A549 (cell line): ENCODE measurements around the gene CCSER1. TPM values are rescaled to one million over a fixed set of nuclear protein-coding genes. Genes with fewer than 3 reads are reported as not detected.

Experiments
- ATAC-seq, 2 experiments: fragments of 200-7000 bp in 1 of 2; fragments of >200 bp in 1 of 2; cut with Nextera tagmentation in 1 of 2; cut with Tn5 transposase in 1 of 2; 3 replicates each; pipeline versions ENCODE4 v1.8.0 to v1.9.1; 2018 to 2020; ENCODE audit warnings: mild to moderate bottlenecking in 1 of 2, moderate library complexity in 1 of 2
- CTCF ChIA-PET: fragments of 300-600 bp; sonication (Branson Sonifier 250); formaldehyde crosslinking; extraction: SDS; loops from one replicate; lab custom pipeline; 2021; ENCODE audit warnings: antibody characterized with exemption, inconsistent platforms; lab: Yijun Ruan, JAX
- POLR2A ChIA-PET: fragments of 350-600 bp; formaldehyde crosslinking; extraction: SDS; loops from one replicate; lab custom pipeline; 2021; ENCODE audit warnings: antibody characterized with exemption, inconsistent platforms; lab: Yijun Ruan, JAX
- DNase-seq, 2 experiments: peaks; one replicate each; pipeline versions ENCODE4 v3.0.0 to v3.0.0-alpha.2; 2011 to 2016; ENCODE audit warnings: low read depth in 1 of 2, low spot score in 1 of 2
- FAIRE-seq: peaks from 2 replicates; lab custom pipeline; 2011; peaks lifted over from hg19 to GRCh38; lab: Jason Lieb, UNC
- H3K27ac ChIP-seq, 2 experiments: fragments of >200 bp; sonication (Bioruptor Twin); formaldehyde crosslinking; 3 replicates each; pipeline ENCODE4 v1.5.1; 2016 to 2017
- H3K4me1 ChIP-seq: fragments of >200 bp; sonication (Bioruptor Twin); formaldehyde crosslinking; 3 replicates; pipeline ENCODE4 v1.6.1; 2016
- H3K4me2 ChIP-seq: fragments of >200 bp; sonication (Bioruptor Twin); formaldehyde crosslinking; 3 replicates; pipeline ENCODE4 v1.6.1; 2016
- H3K4me3 ChIP-seq: fragments of >200 bp; sonication (Bioruptor Twin); formaldehyde crosslinking; 3 replicates; pipeline ENCODE4 v1.5.1; 2016
- H3K9me3 ChIP-seq: fragments of >200 bp; sonication (Bioruptor Twin); formaldehyde crosslinking; 3 replicates; pipeline ENCODE4 v1.6.1; 2016
- CEBPB ChIP-seq, 2 experiments: fragments of >200 bp in 1 of 2; sonication (Bioruptor Twin) in 1 of 2; formaldehyde crosslinking in 1 of 2; IDR thresholded peaks; 2 replicates each; pipeline ENCODE4 v1.6.1; 2012 to 2016
- CHD2 ChIP-seq: fragments of 150-350 bp; IDR thresholded peaks from 2 replicates; pipeline ENCODE4 v1.6.1; 2014; ENCODE audit warnings: low read length; ENCODE audit not compliant: partially characterized antibody
- EHMT2 ChIP-seq: fragments of 200-600 bp; sonication (generic); IDR thresholded peaks from 2 replicates; pipeline ENCODE4 v1.6.1; 2016; ENCODE audit warnings: antibody characterized with exemption, low read depth, mild to moderate bottlenecking, moderate library complexity
- ESRRA ChIP-seq: fragments of 150-350 bp; IDR thresholded peaks from 2 replicates; pipeline ENCODE4 v1.6.1; 2014; ENCODE audit warnings: mild to moderate bottlenecking, low read length, borderline replicate concordance
- HEYL ChIP-seq: fragments of 250-450 bp; sonication (Bioruptor Pico); IDR thresholded peaks from 2 replicates; pipeline ENCODE4 v1.8.0; 2021; ENCODE audit warnings: mild to moderate bottlenecking, moderate library complexity
- KDM5A ChIP-seq: fragments of 200-600 bp; sonication (generic); IDR thresholded peaks from 2 replicates; pipeline ENCODE4 v1.6.1; 2016; ENCODE audit warnings: antibody characterized with exemption, mild to moderate bottlenecking
- PHF8 ChIP-seq: fragments of 200-600 bp; sonication (generic); IDR thresholded peaks from 2 replicates; pipeline ENCODE4 v1.6.1; 2016; ENCODE audit warnings: low read depth, mild to moderate bottlenecking, antibody characterized with exemption, moderate library complexity, borderline replicate concordance
- RAD21 ChIP-seq, 2 experiments: fragments of >200 bp in 1 of 2; sonication (Bioruptor Twin) in 1 of 2; formaldehyde crosslinking in 1 of 2; IDR thresholded peaks in 1 of 2; conservative IDR thresholded peaks in 1 of 2; 2 replicates in 1 of 2; 3 replicates in 1 of 2; pipeline ENCODE4 v1.6.1; 2012 to 2018; ENCODE audit warnings: inconsistent platforms in 1 of 2
- RFX5 ChIP-seq: fragments of 450-650 bp; IDR thresholded peaks from 2 replicates; pipeline ENCODE4 v1.7.1; 2014; ENCODE audit warnings: antibody characterized with exemption, mild to moderate bottlenecking, moderate library complexity
- SREBF2 ChIP-seq: fragments of 450-650 bp; IDR thresholded peaks from 2 replicates; pipeline ENCODE4 v1.6.1; 2014; ENCODE audit warnings: mild to moderate bottlenecking, moderate library complexity
- TP53 ChIP-seq: fragments of 250-450 bp; sonication (Bioruptor Pico); IDR thresholded peaks from 2 replicates; pipeline ENCODE4 v1.5.0; 2021; ENCODE audit warnings: mild to moderate bottlenecking, moderate library complexity
- ZFP36 ChIP-seq: fragments of 450-650 bp; IDR thresholded peaks from 2 replicates; pipeline ENCODE4 v1.6.1; 2014; ENCODE audit warnings: borderline replicate concordance; ENCODE audit not compliant: partially characterized antibody
- ZSCAN20 ChIP-seq: fragments of 250-450 bp; sonication (Bioruptor Pico); IDR thresholded peaks from 2 replicates; pipeline ENCODE4 v1.8.0; 2022; ENCODE audit warnings: mild to moderate bottlenecking, moderate library complexity
- whole genome bisulfite sequencing: methylation state at CpG from one replicate; pipeline ENCODE4 v1.1.6; 2017; ENCODE audit errors: missing lambda C conversion rate; 5-methylcytosine and 5-hydroxymethylcytosine counted together
- polyA plus RNA-seq, 4 experiments: library from polyadenylated mRNA; depleted of rRNA in 3 of 4; stranded (reverse); fragments of >200 nt; fragmentation: RNase III in 1 of 4; extraction: RNeasy Plus Mini Kit Qiagen cat#74134 plus additional on column Dnase treatment in 1 of 4; gene quantifications; 2 replicates in 3 of 4; 3 replicates in 1 of 4; pipeline ENCODE4 v1.2.3, GENCODE V29; 2011 to 2017
- TF ChIP-seq, protein P1 (sequence below): IDR thresholded peaks from 2 replicates; pipeline ENCODE4 v1.6.1; 2012
- TF ChIP-seq, protein P2 (sequence below): fragments of >200 bp; sonication (Bioruptor Twin); formaldehyde crosslinking; IDR thresholded peaks from 3 replicates; pipeline ENCODE4 v1.6.1; 2016
- TF ChIP-seq, protein P3 (sequence below): IDR thresholded peaks from 2 replicates; pipeline ENCODE4 v1.6.1; 2012
- TF ChIP-seq, protein P4 (sequence below): fragments of 250-450 bp; sonication (Bioruptor Pico); IDR thresholded peaks from 2 replicates; pipeline ENCODE4 v1.5.0; 2021; ENCODE audit warnings: mild to moderate bottlenecking, moderate library complexity, borderline replicate concordance

The CCSER1 gene
- polyA plus RNA-seq, 2 of the 4 experiments (the other 2 are of a cell fraction): 0.06 TPM; not detected in 1

DNA sequence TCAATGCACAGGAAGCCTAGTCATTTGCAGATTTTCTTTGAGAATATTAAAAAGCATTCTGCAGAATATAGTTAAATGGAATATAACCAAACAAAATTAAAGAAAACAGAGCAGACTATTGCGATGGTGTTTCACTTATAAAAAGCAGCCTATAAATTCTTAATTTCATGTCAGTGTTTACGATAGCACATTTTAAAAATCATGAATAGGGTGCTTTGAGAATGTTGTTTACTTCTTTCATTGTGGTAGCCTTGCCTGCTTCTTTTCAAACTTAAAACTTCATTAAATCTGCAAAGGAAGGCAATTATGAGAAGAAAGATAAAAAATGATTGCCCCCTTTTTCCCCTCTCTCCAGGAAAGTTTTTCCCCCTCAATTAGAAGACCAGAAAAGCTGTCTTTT is 748.6 kb downstream of the CCSER1 start:
- no peak overlapping the region for H3K4me3 ChIP-seq
- H3K4me2 ChIP-seq: no peak overlapping the region
- no peak for TF ChIP-seq ESRRA
- no peak for TF ChIP-seq ZFP36
- TF ChIP-seq HEYL: no peak
- TF ChIP-seq KDM5A: no peak
- TF ChIP-seq, protein P1, sequence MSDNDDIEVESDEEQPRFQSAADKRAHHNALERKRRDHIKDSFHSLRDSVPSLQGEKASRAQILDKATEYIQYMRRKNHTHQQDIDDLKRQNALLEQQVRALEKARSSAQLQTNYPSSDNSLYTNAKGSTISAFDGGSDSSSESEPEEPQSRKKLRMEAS: no peak
- TF ChIP-seq CHD2: no peak
- no peak for TF ChIP-seq TP53 (CRISPR knock-in tag)
- no peak for TF ChIP-seq ZSCAN20 (CRISPR knock-in tag)
- TF ChIP-seq, protein P2, sequence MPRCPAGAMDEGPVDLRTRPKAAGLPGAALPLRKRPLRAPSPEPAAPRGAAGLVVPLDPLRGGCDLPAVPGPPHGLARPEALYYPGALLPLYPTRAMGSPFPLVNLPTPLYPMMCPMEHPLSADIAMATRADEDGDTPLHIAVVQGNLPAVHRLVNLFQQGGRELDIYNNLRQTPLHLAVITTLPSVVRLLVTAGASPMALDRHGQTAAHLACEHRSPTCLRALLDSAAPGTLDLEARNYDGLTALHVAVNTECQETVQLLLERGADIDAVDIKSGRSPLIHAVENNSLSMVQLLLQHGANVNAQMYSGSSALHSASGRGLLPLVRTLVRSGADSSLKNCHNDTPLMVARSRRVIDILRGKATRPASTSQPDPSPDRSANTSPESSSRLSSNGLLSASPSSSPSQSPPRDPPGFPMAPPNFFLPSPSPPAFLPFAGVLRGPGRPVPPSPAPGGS: no peak
- TF ChIP-seq, all 56 proteins: peak for 0
- Histone ChIP-seq H3K27ac (no peak overlapping the region), H3K4me1 (no peaks in the 10 kb centered on the region), H3K9me3 (no peaks in the 10 kb centered on the region)
- ATAC-seq (no peak), FAIRE-seq (no peak), DNase-seq (no peak)
- 54% methylated on average over 2 of the region's 2 CpGs for WGBS
- POLR2A ChIA-PET: no interaction called here
- CTCF ChIA-PET: no interaction called here

DNA sequence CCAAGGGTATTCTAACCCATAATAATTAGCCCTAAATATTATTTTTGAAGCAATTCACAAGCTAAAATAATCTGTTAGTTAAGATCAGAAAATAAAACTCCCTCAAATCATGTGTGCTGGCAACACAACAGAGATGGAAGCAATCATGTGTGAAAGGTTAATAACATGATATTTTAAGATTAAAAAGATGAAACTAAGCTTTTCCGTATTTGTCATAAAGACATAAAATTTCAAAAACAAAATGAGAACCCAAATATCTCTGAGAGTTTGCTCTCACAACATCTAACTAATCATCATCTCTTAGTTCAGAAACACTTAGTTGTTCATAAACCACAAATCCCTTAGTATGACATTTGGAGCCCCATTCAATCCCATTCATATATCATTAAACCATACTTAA is 749.1 kb downstream of the CCSER1 start:
- POLR2A ChIA-PET: no interaction called here
- Histone ChIP-seq H3K9me3 (no peaks in the 10 kb centered on the region), H3K4me1 (no peaks in the 10 kb centered on the region)

DNA sequence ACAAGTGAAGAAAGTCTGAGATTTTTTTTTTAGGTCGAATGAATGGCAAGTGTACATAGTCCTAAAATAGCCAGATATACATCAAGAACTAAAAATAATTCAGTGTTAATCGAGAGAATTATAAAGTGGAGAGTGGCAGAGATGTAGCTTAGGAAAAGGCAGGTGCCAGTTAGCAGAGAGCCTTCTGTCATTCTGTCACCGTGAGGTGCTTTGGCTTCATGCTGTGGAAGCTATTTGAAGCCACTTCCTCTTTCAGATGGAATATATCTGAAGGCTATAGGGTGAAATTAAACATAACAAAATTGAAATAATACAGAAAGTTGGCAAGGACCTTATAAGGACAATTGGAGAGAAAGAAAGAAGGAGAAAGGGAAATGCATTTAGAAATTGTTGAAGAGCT is 756.3 kb downstream of the CCSER1 start:
- FAIRE-seq (no peak), ATAC-seq (no peak), DNase-seq (no peak)
- H3K9me3 ChIP-seq: no peaks in the 10 kb centered on the region
- 17% methylated on average over 3 of the region's 3 CpGs for WGBS
- no peak overlapping the region for H3K27ac ChIP-seq
- no peak overlapping the region for H3K4me3 ChIP-seq
- TF ChIP-seq PHF8 (no peak), RAD21 (conservative IDR thresholded peaks at IDR 0.05 in 1 of 2, IDR thresholded peaks at IDR 0.05 in 1 of 2) (no peak), SREBF2 (no peak), EHMT2 (no peak), RFX5 (no peak)
- TF ChIP-seq, protein P3, sequence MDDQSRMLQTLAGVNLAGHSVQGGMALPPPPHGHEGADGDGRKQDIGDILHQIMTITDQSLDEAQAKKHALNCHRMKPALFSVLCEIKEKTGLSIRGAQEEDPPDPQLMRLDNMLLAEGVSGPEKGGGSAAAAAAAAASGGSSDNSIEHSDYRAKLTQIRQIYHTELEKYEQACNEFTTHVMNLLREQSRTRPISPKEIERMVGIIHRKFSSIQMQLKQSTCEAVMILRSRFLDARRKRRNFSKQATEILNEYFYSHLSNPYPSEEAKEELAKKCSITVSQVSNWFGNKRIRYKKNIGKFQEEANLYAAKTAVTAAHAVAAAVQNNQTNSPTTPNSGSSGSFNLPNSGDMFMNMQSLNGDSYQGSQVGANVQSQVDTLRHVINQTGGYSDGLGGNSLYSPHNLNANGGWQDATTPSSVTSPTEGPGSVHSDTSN: no peak
- H3K4me2 ChIP-seq: no peak overlapping the region
- no peaks in the 10 kb centered on the region for H3K4me1 ChIP-seq
- CTCF ChIA-PET: no interaction called here
- POLR2A ChIA-PET: no interaction called here

More for the DNA sequence above, 749.1 kb downstream of the CCSER1 start:
- H3K27ac ChIP-seq: no peak overlapping the region
- TF ChIP-seq, protein P4, sequence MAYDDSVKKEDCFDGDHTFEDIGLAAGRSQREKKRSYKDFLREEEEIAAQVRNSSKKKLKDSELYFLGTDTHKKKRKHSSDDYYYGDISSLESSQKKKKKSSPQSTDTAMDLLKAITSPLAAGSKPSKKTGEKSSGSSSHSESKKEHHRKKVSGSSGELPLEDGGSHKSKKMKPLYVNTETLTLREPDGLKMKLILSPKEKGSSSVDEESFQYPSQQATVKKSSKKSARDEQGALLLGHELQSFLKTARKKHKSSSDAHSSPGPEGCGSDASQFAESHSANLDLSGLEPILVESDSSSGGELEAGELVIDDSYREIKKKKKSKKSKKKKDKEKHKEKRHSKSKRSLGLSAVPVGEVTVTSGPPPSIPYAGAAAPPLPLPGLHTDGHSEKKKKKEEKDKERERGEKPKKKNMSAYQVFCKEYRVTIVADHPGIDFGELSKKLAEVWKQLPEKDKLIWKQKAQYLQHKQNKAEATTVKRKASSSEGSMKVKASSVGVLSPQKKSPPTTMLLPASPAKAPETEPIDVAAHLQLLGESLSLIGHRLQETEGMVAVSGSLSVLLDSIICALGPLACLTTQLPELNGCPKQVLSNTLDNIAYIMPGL: no peak
- ATAC-seq (no peak), DNase-seq (no peak), FAIRE-seq (no peak)
- H3K4me3 ChIP-seq: no peak overlapping the region
- 74% methylated on average over 1 of the region's 1 CpG for WGBS
- CTCF ChIA-PET: no interaction called here
- H3K4me2 ChIP-seq: no peak overlapping the region

DNA sequence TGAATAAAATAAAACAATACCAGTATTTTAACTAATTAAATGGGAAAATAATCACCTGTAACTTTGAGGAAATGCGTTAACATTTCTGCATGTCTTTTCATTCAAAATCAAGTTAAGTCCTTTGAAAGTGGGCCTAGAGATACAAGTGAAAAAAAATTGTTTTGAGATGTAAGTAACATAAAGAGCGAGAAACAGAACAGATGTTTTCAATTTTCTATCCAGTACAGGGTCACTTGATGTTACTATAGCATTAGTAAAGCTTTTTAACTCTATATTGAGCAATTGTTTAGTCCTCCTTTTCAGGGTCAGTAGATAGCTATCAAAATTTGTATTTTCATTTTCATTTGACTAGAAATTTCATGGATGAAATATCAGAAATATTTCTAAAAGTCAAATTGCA is 761.4 kb downstream of the CCSER1 start:
- FAIRE-seq: no peak
- Histone ChIP-seq H3K27ac (no peak overlapping the region), H3K9me3 (no peaks in the 10 kb centered on the region), H3K4me1 (no peaks in the 10 kb centered on the region), H3K4me3 (no peak overlapping the region), H3K4me2 (no peak overlapping the region)
- ChIA-PET CTCF (no interaction called here), POLR2A (no interaction called here)
- no peak for TF ChIP-seq CEBPB (IDR thresholded peaks at IDR 0.05)
- no peak for DNase-seq
- 71% methylated on average over 2 of the region's 2 CpGs for WGBS
- ATAC-seq: no peak
